Thyroid gland (tissue), 4 donors: ENCODE results near the gene HNRNPF. TPM values are rescaled to one million over a fixed set of nuclear protein-coding genes. Genes with fewer than 3 reads are reported as not detected.
"Not testable (repeated sequence)": the region's sequence is repeated elsewhere in the genome, so short reads cannot be mapped to it uniquely, and the experiment has no call there.

Experiments used
- DNase-seq, 2 donors: peaks; one replicate each; pipeline ENCODE4 v3.0.0-alpha.2; 2019
- H3K27ac ChIP-seq, 3 donors: fragments of 200-600 bp; sonication (generic); 1 replicate in 2 of 3; 2 replicates in 1 of 3; pipeline ENCODE4 v1.5.1; 2016 to 2019; ENCODE audit warnings: mild to moderate bottlenecking in 1 of 3, moderate library complexity in 1 of 3
- H3K27me3 ChIP-seq: fragments of 200-600 bp; sonication (generic); one replicate; pipeline ENCODE4 v1.5.1; 2019
- H3K36me3 ChIP-seq, 2 donors: fragments of 200-600 bp; sonication (generic); one replicate each; pipeline ENCODE4 v1.5.1; 2016 to 2019
- H3K4me1 ChIP-seq, 2 donors: fragments of 200-600 bp; sonication (generic); one replicate each; pipeline ENCODE4 v1.5.1; 2017 to 2019
- H3K4me3 ChIP-seq, 3 donors: fragments of 200-600 bp; sonication (generic); replicated peaks in 1 of 3; 1 replicate in 2 of 3; 2 replicates in 1 of 3; pipeline ENCODE4 v1.5.1; 2016; ENCODE audit warnings: mild to moderate bottlenecking in 1 of 3
- H3K9me3 ChIP-seq: fragments of 200-600 bp; sonication (generic); one replicate; pipeline ENCODE4 v1.5.1; 2017
- CTCF ChIP-seq, 6 experiments: fragments of 200-600 bp in 3 of 6; fragments of 450-650 bp in 3 of 6; sonication (generic) in 3 of 6; IDR thresholded peaks; one replicate each; pipeline ENCODE4 v1.5.1; 2016 to 2019; ENCODE audit warnings: antibody characterized with exemption in 6 of 6, mild to moderate bottlenecking in 2 of 6, inconsistent platforms in 1 of 6, moderate library complexity in 1 of 6
- POLR2A ChIP-seq, 2 donors: fragments of 450-650 bp; IDR thresholded peaks; one replicate each; pipeline ENCODE4 v1.6.1; 2017; ENCODE audit warnings: antibody characterized with exemption in 2 of 2, mild to moderate bottlenecking in 2 of 2, moderate library complexity in 1 of 2
- WGBS, 2 donors: methylation state at CpG; one replicate each; pipeline ENCODE4 v1.1.5; 2017; 5-methylcytosine and 5-hydroxymethylcytosine counted together
- intact Hi-C: fragments of 100-400 bp; cut with DNase I; formaldehyde crosslinking; loops from one replicate; pipeline ENCODE4 v1.15.1; 2023
- small RNA-seq: library from RNA; depleted of rRNA; stranded (forward); fragments of <200 nt; gene quantifications from one replicate; pipeline ENCODE3, GENCODE V24; 2016
- total RNA-seq, 4 donors: library from RNA; depleted of rRNA; stranded (reverse); fragments of >200 nt; gene quantifications; one replicate each; pipeline ENCODE4 v1.2.3, GENCODE V29; 2016

The HNRNPF gene
- total RNA-seq, 4 donors from 2014 or later: 148 to 158 (median 155) TPM

- Histone ChIP-seq H3K27ac (no peak overlapping the region), H3K4me1 (peaks cover 0 to 10% of the 10 kb centered on the region in 2 donors), H3K9me3 (no peaks in the 10 kb centered on the region), H3K4me3 (no peak overlapping the region), H3K36me3 (no peaks in the 10 kb centered on the region), H3K27me3 (no peaks in the 10 kb centered on the region)
- intact Hi-C loops: no loop called here
- 84 to 85% methylated on average over 11 of the region's 12 CpGs for WGBS, 2 donors
- DNase-seq: no peak
- TF ChIP-seq CTCF (IDR thresholded peaks at IDR 0.05) (no peak), POLR2A (IDR thresholded peaks at IDR 0.05) (no peak)
Observed at GRCh38 chr10:43338117-43338516, 70.9 kb downstream of the HNRNPF start.

GRCh38 chr10:43337536-43337935 lies 71.5 kb downstream of the HNRNPF start:
- WGBS, 2 donors: 50 to 55% methylated on average over 8 of the region's 9 CpGs
- H3K9me3 ChIP-seq, H3K36me3 ChIP-seq, H3K27me3 ChIP-seq, H3K27ac ChIP-seq, H3K4me3 ChIP-seq, intact Hi-C loops, DNase-seq: not testable (repeated sequence)
- peaks cover 0 to 10% of the 10 kb centered on the region in 2 donors for H3K4me1 ChIP-seq

GRCh38 chr10:43336641-43337318 lies 72.2 kb downstream of the HNRNPF start:
- no peaks in the 10 kb centered on the region for H3K27me3 ChIP-seq
- TF ChIP-seq POLR2A (IDR thresholded peaks at IDR 0.05) (no peak), CTCF (IDR thresholded peaks at IDR 0.05) (no peak)
- H3K9me3 ChIP-seq: no peaks in the 10 kb centered on the region
- H3K4me1 ChIP-seq: peaks cover 0 to 10% of the 10 kb centered on the region in 2 donors
- no peaks in the 10 kb centered on the region for H3K36me3 ChIP-seq
- intact Hi-C loops: no loop called here
- DNase-seq: no peak
- no peak overlapping the region for H3K4me3 ChIP-seq
- WGBS, 2 donors: 80 to 84% methylated on average over 9 of the region's 9 CpGs
- peak overlapping the region in 1 of 3 donors; percentile 17 for H3K27ac ChIP-seq

- intact Hi-C loops: no loop called here
- Histone ChIP-seq H3K4me1 (peaks cover 0 to 10% of the 10 kb centered on the region in 2 donors), H3K27ac (no peak overlapping the region), H3K27me3 (no peaks in the 10 kb centered on the region), H3K36me3 (no peaks in the 10 kb centered on the region), H3K9me3 (no peaks in the 10 kb centered on the region), H3K4me3 (no peak overlapping the region)
- WGBS, 2 donors: 93 to 97% methylated on average over 3 of the region's 3 CpGs
- TF ChIP-seq CTCF (IDR thresholded peaks at IDR 0.05): no peak
- TF ChIP-seq POLR2A (IDR thresholded peaks at IDR 0.05): no peak
- DNase-seq: no peak
Observed at GRCh38 chr10:43336061-43336460, 72.9 kb downstream of the HNRNPF start.

Small RNAs within 50 kb of the gene (small RNA-seq; reads per million reads assigned to genes)
- gene RNU6ATAC11P: not detected
- gene RNU7-193P: not detected
- gene SNORD3J: not detected

Other genes starting within 250 kb of the HNRNPF start
- gene RASGEF1A, start 142.1 kb downstream of the HNRNPF start, total RNA-seq: 1 to 10 TPM; 1.2 to 3.0 (median 2.0) TPM
- gene FXYD4, start 37.5 kb downstream of the HNRNPF start, total RNA-seq: not detected
- gene ZNF487, start 27.9 kb upstream of the HNRNPF start, total RNA-seq: 10 to 100 TPM; 11.9 to 21.7 (median 19.9) TPM
- gene ZNF239, start 165.4 kb upstream of the HNRNPF start, total RNA-seq: 1 to 10 TPM; 4.8 to 8.7 (median 6.6) TPM
- 1 to 10 TPM; 1.5 to 3.3 (median 2.2) TPM for gene ZNF485, start 197.3 kb upstream of the HNRNPF start, total RNA-seq
- gene ZNF32, start 239.7 kb upstream of the HNRNPF start, total RNA-seq: 10 to 100 TPM; 28.9 to 63.3 (median 48.4) TPM